ENCODE data around the gene CPNE6.
"Not testable (repeated sequence)": the region's sequence is repeated elsewhere in the genome, so short reads cannot be mapped to it uniquely, and the experiment has no call there.

CPNE6 gene

GRCh38 chr14:24071144-24071697 lies at the start of gene CPNE6:
Gene CPNE6, plus strand, starts transcription at chr14:24071562. Its CDS starts 1,375 bp downstream, at chr14:24072937.
- DNase-seq, result no peak

DNA sequence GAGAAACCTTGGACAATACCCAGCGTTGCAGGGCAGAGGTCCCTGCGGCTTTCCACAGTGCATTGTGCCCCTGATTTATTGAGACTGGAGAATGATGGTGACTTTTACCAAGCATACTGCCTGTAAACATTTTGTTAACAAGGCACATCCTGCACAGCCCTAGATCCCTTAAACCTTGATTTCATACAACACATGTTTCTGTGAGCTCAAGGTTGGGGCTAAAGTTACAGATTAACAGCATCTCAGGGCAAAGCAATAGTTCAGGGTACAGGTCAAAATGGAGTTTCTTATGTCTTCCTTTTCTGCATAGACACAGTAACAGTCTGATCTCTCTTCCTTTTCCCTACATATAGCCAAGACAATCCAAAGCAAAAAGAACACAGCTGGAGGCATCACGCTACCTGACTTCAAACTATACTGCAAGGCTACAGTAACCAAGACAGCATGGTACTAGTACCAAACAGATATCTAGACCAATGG lies 46.4 kb upstream of the CPNE6 start:
- not testable (repeated sequence) for DNase-seq

GRCh38 chr14:24029687-24030086 lies 41.7 kb upstream of the CPNE6 start:
- not testable (repeated sequence) for DNase-seq

- not testable (repeated sequence) for DNase-seq
Observed at GRCh38 chr14:24031331-24031730, 40.0 kb upstream of the CPNE6 start.

DNA sequence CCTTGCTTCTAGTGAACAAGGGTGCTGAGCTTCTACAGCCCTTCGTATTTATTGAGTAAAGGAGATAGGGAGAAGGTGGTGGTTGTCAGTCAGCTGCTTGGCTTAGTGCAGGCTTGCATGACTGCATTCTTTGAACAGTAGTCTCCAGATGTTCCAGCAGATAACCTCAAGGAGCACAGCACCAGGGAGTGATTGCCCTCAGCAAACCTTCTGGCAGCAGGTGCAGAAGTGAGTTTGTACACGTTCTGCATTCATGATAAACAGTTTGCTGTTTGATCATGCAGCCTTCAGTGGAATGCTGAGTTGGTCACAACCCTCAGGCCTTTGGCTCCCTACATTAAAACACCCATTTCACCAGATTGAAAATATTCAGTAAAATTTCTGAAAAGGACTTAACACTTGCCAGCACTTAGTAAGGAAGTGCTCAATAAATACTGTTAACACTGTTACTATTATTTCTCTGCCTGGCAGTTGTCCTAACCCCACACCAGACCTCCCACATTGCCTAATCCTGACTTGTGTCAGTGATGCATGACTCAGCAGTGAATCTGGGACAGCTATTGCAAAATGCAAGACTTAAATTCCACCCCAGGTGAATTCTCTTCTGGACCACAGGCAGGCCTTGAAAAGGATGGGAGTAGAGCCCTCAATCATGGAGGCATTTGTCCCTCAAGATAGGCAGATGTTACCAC lies 38.5 kb upstream of the CPNE6 start:
- DNase-seq, result no peak

- not testable (repeated sequence) for DNase-seq
Observed at GRCh38 chr14:24035769-24036168, 35.6 kb upstream of the CPNE6 start.

DNA sequence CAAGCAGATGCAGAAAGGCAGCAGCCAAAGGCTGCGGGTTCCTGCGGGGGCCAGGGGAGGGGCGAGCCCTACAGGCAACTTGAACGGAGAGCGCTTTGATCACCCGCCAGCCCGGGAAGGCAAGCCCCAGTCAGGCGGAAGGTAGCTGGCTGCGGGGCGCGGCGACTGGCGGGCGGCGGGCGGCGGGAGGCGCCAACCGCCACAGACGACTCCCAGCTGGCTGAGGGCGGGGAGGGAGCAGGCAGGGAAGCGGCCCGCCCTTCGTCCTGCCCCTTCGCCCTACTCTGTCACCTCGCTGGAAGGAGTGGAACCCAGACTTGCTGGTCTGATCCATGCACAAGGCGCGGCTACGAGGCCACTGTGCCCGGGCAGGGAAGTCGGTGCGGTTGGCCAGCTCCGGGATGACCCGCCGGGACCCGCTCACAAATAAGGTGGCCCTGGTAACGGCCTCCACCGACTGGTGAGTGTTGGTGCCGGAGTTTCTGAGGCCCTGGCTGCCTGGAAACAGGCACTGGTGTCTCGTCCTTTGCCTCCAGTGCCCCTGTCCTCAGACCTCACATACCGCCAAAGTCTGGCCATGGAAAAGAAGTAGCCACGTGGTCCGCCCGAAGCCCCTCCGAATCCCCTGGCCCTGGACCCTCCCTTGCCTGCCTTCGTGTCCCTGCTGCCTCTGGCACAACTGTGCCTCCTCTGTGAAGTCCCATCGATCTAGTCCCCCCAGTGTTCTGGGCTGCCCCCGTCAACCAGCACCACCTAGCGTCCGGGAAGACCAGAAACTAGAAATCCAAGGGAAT lies 35.0 kb upstream of the CPNE6 start:
- DNase-seq, result peak; percentile 72

- not testable (repeated sequence) for DNase-seq
Observed at GRCh38 chr14:24036963-24037657, 34.3 kb upstream of the CPNE6 start.

GRCh38 chr14:24037658-24038037 lies 33.7 kb upstream of the CPNE6 start:
- DNase-seq, result no peak

- DNase-seq, result no peak
Observed at GRCh38 chr14:24038686-24039085, 32.7 kb upstream of the CPNE6 start.

DNA sequence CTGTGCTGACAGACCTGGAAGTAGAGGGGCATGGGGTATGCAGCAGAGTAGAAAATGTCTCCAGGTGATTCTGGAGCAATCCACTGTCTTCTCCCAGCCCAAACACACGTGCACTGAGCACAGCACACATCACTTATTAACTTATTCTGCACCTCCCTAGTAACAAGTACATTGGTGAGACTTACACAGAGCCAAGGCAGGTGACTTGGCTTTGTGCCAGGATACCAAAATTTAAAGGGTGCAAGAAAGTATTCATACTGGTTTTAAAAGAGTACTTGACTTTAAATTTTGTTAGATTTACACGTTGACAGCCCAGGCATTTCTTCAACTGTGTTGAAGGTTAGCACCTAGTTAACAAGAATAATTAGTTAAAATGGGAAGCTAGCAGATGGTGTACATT lies 30.7 kb upstream of the CPNE6 start:
- DNase-seq, result no peak

DNA sequence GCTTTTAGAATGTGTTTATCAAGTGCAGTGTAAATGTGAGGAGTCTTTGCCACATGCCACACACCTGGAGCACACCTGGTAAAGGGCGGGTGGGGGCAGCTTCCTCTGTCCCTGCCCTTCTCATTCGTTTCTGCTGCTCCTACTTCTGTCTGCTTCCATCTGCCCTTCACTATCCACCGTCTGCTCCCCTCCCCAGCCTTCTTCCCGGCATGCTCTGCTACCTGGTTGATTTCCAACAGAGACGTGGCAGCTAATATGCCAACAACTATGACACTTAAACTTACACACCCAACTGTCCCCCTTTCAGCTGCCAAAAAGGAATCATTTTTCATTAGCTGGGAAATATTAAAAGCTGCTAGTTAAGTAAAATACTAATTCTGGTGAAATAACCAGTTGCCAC lies 28.6 kb upstream of the CPNE6 start:
- no peak for DNase-seq

GRCh38 chr14:24049002-24049401 lies 22.4 kb upstream of the CPNE6 start:
- DNase-seq, result not testable (repeated sequence)

GRCh38 chr14:24050753-24051152 lies 20.6 kb upstream of the CPNE6 start:
- not testable (repeated sequence) for DNase-seq

GRCh38 chr14:24051176-24051788 lies 20.1 kb upstream of the CPNE6 start:
- DNase-seq, result no peak

DNA sequence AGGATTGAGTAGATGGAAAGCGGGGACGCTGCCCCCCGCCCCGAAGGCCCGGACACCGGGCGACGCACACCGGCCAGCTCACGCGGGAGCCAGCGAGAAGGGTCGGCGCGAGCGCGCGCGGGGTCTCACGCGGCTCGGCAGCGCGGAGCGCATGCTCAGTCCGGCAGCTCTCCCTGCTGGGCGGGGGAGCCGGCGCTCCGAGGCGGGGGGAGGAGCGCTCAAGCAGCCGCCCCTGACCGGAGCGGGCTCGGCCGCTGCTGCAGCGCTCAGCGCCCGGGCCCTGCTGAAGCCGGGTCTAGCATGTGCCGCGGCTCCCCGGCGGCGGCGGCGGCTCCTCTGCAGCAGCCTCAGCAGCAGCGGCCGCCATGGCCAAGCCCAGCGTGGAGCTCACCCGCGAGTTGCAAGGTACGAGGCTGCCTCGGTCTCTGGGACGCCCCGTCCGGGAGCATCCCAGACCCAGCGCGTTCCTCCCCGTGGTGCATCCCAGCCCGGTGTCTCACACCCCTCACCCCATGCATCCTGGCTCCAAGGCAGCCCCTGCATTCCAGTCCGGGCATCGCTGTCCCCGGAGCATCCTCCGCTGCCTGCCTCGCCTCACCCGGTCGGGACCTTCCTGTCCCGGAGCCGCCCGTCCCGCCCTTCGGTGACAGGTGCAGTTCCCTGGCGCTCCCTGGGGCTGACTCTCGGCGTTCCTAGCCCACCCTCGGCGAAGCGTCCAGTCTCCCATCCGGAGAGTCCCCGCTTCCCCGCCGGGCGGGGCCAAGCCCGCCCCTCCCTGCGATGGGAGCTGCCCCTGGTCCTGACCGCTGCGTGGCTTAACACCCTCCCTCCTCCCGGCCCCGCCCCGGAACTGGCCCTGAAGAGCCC lies 19.3 kb upstream of the CPNE6 start, which contains the start of gene CARMIL3:
Gene CARMIL3 (plus strand): TSS at position 221 of the 867 bp plus-strand sequence. CDS start 145 bp downstream, at position 366.
- peak; percentile 78 for DNase-seq

DNA sequence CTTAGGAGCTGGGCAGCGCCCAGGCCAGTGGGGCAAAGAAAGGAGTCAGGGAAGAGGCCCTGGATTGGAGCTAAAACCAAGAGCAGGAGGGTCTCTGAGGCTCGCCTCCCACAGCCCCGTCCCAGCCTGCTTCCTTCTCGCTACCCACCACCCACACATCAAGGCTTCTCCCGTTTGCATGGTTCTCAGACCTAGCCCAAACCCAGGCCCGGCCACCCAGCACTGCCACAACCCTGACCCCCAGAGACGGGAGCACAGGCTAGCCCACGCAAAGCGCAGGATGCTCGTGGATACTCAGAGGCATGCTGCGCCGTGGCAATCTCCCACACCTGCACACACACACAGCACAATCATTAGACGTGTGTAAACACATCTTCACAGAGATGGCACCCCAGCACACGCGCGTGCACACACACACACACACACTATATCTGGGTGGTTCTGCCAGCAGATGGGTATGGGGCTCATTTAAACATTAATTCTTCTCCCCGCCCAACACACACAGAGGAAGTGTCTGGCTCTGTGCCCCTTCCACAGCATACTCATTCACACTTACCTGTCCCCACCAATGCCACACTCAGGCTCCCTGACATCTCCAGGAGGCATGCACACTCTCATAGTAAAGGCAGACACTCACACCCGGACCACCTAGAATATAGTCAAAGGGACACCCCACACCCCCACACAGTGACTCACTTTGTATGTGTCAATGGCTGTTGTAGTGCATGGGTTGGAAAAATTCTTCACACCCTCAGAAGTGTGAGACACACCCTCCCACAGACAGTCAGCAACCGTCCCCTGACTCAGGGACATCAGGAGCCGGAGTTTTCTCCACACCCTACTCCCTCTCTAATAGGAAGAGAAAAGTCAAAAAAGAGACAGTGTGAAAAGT lies 18.5 kb upstream of the CPNE6 start:
- no peak for DNase-seq

GRCh38 chr14:24053548-24054323 lies 17.6 kb upstream of the CPNE6 start:
- DNase-seq, result no peak

DNA sequence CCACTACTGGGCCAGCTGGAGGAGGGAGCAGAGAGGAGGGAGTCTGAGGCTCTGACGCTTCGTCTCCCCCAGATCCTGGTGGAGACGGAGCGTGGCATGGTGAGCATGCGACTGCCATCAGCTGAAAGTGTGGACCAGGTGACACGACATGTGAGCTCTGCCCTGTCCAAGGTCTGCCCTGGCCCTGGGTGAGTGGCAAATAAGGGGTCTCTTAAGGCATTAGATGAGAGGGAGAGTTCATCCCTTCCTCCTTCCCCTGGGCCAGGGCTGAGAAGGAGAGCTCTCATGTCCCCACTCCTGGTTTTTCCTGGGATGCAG lies 17.1 kb upstream of the CPNE6 start:
- DNase-seq, result no peak

DNA sequence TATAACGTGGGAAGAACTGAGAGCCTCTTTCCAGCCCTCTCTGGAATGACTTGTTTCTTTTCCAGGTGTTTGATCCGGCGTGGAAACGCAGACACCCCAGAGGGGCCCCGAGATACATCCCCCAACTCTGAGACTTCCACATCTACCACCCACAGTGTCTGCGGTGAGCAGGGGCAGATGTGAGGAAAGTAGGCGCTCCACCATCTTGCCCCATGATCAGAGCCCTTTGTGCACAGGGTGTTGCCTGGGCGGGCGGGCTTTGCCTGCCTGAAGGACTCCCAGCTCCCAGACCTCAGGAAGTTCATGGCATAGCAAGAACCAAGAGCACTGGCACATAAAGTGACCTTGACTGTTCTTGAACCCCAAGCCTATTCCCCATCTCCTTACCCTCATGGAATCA lies 16.7 kb upstream of the CPNE6 start:
- DNase-seq, result no peak
